Epithelial cell of prostate (primary cell): ENCODE results near the gene METTL27.
"Not testable (repeated sequence)": the region's sequence is repeated elsewhere in the genome, so short reads cannot be mapped to it uniquely, and the experiment has no call there.

ENCODE experiments used
- DNase-seq: peaks from one replicate; pipeline ENCODE4 v3.0.0-alpha.2; 2011; ENCODE audit warnings: low read depth, low spot score
- H3K27ac ChIP-seq: fragments of 450-650 bp; 2 replicates; pipeline ENCODE4 v1.5.1; 2017; ENCODE audit warnings: mild to moderate bottlenecking

METTL27 gene

GRCh38 chr7:73870041-73870492, 27.8 kb upstream of the METTL27 start:
- no peak overlapping the region for H3K27ac ChIP-seq
- no peak for DNase-seq

- no peak overlapping the region for H3K27ac ChIP-seq
- no peak for DNase-seq
Measured at GRCh38 chr7:73869011-73869798, 26.9 kb upstream of the METTL27 start.

GRCh38 chr7:73866446-73866767, 24.1 kb upstream of the METTL27 start:
- no peak overlapping the region for H3K27ac ChIP-seq
- no peak for DNase-seq

GRCh38 chr7:73865738-73866445, 23.6 kb upstream of the METTL27 start:
- H3K27ac ChIP-seq = no peak overlapping the region
- no peak for DNase-seq

GRCh38 chr7:73864981-73865711, 22.8 kb upstream of the METTL27 start:
- H3K27ac ChIP-seq = no peak overlapping the region
- DNase-seq = no peak

- no peak overlapping the region for H3K27ac ChIP-seq
- DNase-seq = no peak
Measured at GRCh38 chr7:73861305-73861704, 19.0 kb upstream of the METTL27 start.

GRCh38 chr7:73860859-73861258, 18.5 kb upstream of the METTL27 start, which contains the start of gene TMEM270:
Gene TMEM270, plus strand, starts transcription at chr7:73861159. Its CDS starts 36 bp downstream, at chr7:73861195.
- no peak for DNase-seq

GRCh38 chr7:73858807-73859206, 16.5 kb upstream of the METTL27 start:
- no peak for DNase-seq
- H3K27ac ChIP-seq = no peak overlapping the region

More at GRCh38 chr7:73860859-73861258, 18.5 kb upstream of the METTL27 start, which contains the start of gene TMEM270:
- H3K27ac ChIP-seq = no peak within 1 kb of the TSS

- DNase-seq = no peak
- no peak overlapping the region for H3K27ac ChIP-seq
Measured at GRCh38 chr7:73856941-73857340, 14.6 kb upstream of the METTL27 start.

- H3K27ac ChIP-seq = peak overlapping the region; percentile 99
- DNase-seq = no peak
Measured at GRCh38 chr7:73852500-73852899, 10.2 kb upstream of the METTL27 start.

GRCh38 chr7:73851410-73852338, 9.4 kb upstream of the METTL27 start:
- DNase-seq = peak; percentile 96
- H3K27ac ChIP-seq = peak overlapping the region; percentile 99

- peak; percentile 97 for DNase-seq
- H3K27ac ChIP-seq = peak overlapping the region; percentile 99
Measured at GRCh38 chr7:73850781-73851207, 8.5 kb upstream of the METTL27 start.

- DNase-seq = no peak
- peak overlapping the region; percentile 52 for H3K27ac ChIP-seq
Measured at GRCh38 chr7:73847941-73848723, 5.8 kb upstream of the METTL27 start.

GRCh38 chr7:73845701-73846195, 3.4 kb upstream of the METTL27 start:
- not testable (repeated sequence) for H3K27ac ChIP-seq, DNase-seq

GRCh38 chr7:73844848-73845460, 2.6 kb upstream of the METTL27 start:
- H3K27ac ChIP-seq = peak overlapping the region; percentile 53
- no peak for DNase-seq

- DNase-seq = no peak
- H3K27ac ChIP-seq = no peak overlapping the region
Measured at GRCh38 chr7:73844131-73844547, 1.8 kb upstream of the METTL27 start.

GRCh38 chr7:73841689-73842066, 638 bp downstream of the METTL27 start:
- no peak for DNase-seq
- H3K27ac ChIP-seq = peak overlapping the region; percentile 44

GRCh38 chr7:73840715-73841379, 1.5 kb downstream of the METTL27 start:
- DNase-seq = no peak
- no peak overlapping the region for H3K27ac ChIP-seq
